RWPE1 (cell line): ENCODE measurements around the gene FTCD.

ENCODE experiments used
- CTCF ChIA-PET: fragments of 350-600 bp; sonication (Branson Sonifier 250); formaldehyde crosslinking; extraction: SDS; loops from one replicate; lab custom pipeline; 2021; lab: Yijun Ruan, JAX
- POLR2A ChIA-PET: fragments of 400-600 bp; formaldehyde crosslinking; extraction: SDS; loops from one replicate; lab custom pipeline; 2020; ENCODE audit warnings: antibody characterized with exemption; ENCODE audit not compliant: low non-redundant PET; lab: Yijun Ruan, JAX
- DNase-seq: peaks from one replicate; pipeline ENCODE4 v3.0.0; 2012; ENCODE audit warnings: low spot score
- H3K27ac ChIP-seq: fragments of 450-650 bp; 2 replicates; pipeline ENCODE4 v1.5.1; 2017
- CTCF ChIP-seq: fragments of 450-650 bp; conservative IDR thresholded peaks from 2 replicates; pipeline ENCODE4 v1.5.1; 2017; ENCODE audit warnings: low read depth, mild to moderate bottlenecking

FTCD gene

GRCh38 chr21:46089285-46089684 is 66.1 kb downstream of the FTCD start:
- ChIA-PET CTCF (no interaction called here), POLR2A (no interaction called here)
- H3K27ac ChIP-seq = no peak overlapping the region
- no peak for DNase-seq
- TF ChIP-seq CTCF = no peak

DNA sequence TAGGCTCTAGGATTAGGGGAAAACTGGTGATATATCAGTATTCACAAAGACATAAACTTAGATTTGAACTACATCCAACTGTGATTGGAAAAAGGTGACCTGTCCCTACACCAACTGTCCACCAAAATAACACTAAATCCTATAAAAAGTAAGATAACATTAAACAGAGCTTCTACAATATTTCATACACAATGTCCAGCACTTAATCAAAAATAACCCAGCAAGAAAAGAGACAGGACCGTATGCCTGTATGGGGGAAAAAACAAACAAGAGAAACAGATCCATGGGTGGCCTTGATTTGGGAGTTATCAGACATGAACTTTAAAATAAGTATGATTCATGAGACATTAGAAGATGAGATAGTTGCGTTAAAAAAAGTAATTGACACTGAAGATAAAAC is 67.2 kb downstream of the FTCD start:
- no peak overlapping the region for H3K27ac ChIP-seq
- ChIA-PET CTCF (no interaction called here), POLR2A (no interaction called here)
- no peak for DNase-seq
- TF ChIP-seq CTCF = no peak

DNA sequence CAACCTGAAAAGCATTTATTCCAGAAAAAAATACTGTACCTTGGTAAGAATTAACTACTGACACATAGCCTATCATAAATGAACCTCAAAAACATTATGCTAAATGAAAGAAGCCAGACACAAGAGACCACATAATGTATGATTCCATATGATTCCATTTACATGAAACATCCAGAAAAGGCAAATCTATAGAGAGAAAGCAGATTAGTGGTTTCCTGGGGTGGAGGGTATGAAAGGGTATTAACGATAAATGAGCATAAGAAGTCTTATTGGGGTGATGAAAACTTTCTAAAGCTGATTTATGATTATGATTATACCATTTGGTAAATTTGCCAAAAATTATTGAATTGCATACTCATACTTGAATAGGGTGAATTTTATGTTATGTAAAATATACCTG is 67.7 kb downstream of the FTCD start:
- no peak overlapping the region for H3K27ac ChIP-seq
- TF ChIP-seq CTCF = no peak
- CTCF ChIA-PET = no interaction called here
- no peak for DNase-seq
- POLR2A ChIA-PET = no interaction called here
